ENCODE results near the gene VAV2.

DNA sequence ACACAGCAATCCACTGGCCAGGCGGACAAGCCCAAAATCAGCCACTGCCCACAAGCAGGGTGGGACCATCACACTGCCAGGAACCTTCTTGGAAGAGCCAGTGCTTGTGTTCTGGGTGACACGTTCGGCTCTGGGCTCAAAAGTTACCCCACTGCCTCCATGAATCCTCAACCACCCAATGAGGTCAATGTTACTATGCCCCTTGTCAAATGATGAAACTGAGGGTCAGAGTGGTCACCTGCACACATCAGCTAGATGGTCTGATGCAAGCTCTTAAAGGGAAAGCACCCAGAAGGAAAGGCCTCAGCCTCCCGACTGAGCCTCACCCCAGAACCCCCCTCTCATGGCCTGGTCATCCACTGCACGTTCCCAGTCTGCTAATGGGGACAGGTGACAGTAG, 114.8 kb downstream of the VAV2 start:
- no peak for TF ChIP-seq POLR2AphosphoS2 (IDR thresholded peaks at IDR 0.05; ENCODE audit: low read length)
- no peak for TF ChIP-seq RUNX1 (IDR thresholded peaks at IDR 0.05; ENCODE audit: low read depth)
- no peak for TF ChIP-seq PHB2 (IDR thresholded peaks at IDR 0.05; ENCODE audit: low read depth)
- TF ChIP-seq ZNF354B (CRISPR knock-in tag; IDR thresholded peaks at IDR 0.05) = no peak
- TF ChIP-seq DIDO1 (tag; IDR thresholded peaks at IDR 0.05; ENCODE audit: low read depth) = no peak
- TF ChIP-seq, protein P1, sequence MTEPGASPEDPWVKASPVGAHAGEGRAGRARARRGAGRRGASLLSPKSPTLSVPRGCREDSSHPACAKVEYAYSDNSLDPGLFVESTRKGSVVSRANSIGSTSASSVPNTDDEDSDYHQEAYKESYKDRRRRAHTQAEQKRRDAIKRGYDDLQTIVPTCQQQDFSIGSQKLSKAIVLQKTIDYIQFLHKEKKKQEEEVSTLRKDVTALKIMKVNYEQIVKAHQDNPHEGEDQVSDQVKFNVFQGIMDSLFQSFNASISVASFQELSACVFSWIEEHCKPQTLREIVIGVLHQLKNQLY (CRISPR knock-in tag; conservative IDR thresholded peaks at IDR 0.05) = no peak
- TF ChIP-seq, protein P2, sequence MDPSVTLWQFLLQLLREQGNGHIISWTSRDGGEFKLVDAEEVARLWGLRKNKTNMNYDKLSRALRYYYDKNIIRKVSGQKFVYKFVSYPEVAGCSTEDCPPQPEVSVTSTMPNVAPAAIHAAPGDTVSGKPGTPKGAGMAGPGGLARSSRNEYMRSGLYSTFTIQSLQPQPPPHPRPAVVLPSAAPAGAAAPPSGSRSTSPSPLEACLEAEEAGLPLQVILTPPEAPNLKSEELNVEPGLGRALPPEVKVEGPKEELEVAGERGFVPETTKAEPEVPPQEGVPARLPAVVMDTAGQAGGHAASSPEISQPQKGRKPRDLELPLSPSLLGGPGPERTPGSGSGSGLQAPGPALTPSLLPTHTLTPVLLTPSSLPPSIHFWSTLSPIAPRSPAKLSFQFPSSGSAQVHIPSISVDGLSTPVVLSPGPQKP (CRISPR knock-in tag; IDR thresholded peaks at IDR 0.05) = no peak
- TF ChIP-seq SMC3 (conservative IDR thresholded peaks at IDR 0.05; ENCODE audit: insufficient read depth, low read depth, low read length) = no peak
- TF ChIP-seq EP300 (IDR thresholded peaks at IDR 0.05; ENCODE audit: low read length) = no peak

Data from K562 (cell line).